Cardiac fibroblast (primary cell): ENCODE data around the gene OR1J2.

Experiments used
- DNase-seq, 2 donors: peaks; one replicate each; pipeline versions ENCODE4 v3.0.0 to v3.0.0-alpha.2; 2010; ENCODE audit warnings: low read depth in 2 of 2
- H3K4me3 ChIP-seq, 2 donors: replicated peaks in 1 of 2; 1 replicate in 1 of 2; 2 replicates in 1 of 2; pipeline ENCODE4 v1.5.1; 2011; ENCODE audit warnings: low read depth in 2 of 2, low read length in 2 of 2, mild to moderate bottlenecking in 2 of 2, moderate library complexity in 1 of 2
- CTCF ChIP-seq: IDR thresholded peaks from one replicate; pipeline ENCODE4 v1.5.1; 2011; ENCODE audit warnings: low read depth, mild to moderate bottlenecking, low read length, inconsistent platforms

OR1J2 gene

GRCh38 chr9:122510502-122510901, at the start of gene OR1J2:
TSS of gene OR1J2 (plus strand) at chr9:122510802. CDS start at chr9:122510802, 0 bp downstream.
- TF ChIP-seq CTCF: no peak
- no peak for DNase-seq

GRCh38 chr9:122463828-122464632, 46.6 kb upstream of the OR1J2 start:
- H3K4me3 ChIP-seq: peak overlapping the region in 1 of 2 donors; percentile 32
- peak; percentile 22 for TF ChIP-seq CTCF

More at GRCh38 chr9:122510502-122510901, at the start of gene OR1J2:
- H3K4me3 ChIP-seq: no peak within 1 kb of the TSS

GRCh38 chr9:122464633-122465567, 45.7 kb upstream of the OR1J2 start:
- H3K4me3 ChIP-seq: peak overlapping the region; percentile 0 to 32
- DNase-seq: peak; percentile 96 to 97
- peak; percentile 72 for TF ChIP-seq CTCF

More at GRCh38 chr9:122463828-122464632, 46.6 kb upstream of the OR1J2 start:
- DNase-seq: peak in 1 of 2 donors; percentile 19

GRCh38 chr9:122466456-122466855, 44.1 kb upstream of the OR1J2 start:
- H3K4me3 ChIP-seq: no peak overlapping the region
- DNase-seq: no peak
- TF ChIP-seq CTCF: no peak

- peak; percentile 62 to 68 for DNase-seq
- no peak overlapping the region for H3K4me3 ChIP-seq
- no peak for TF ChIP-seq CTCF
Measured at GRCh38 chr9:122468735-122469134, 41.9 kb upstream of the OR1J2 start.

GRCh38 chr9:122474561-122474960, 36.0 kb upstream of the OR1J2 start:
- no peak for DNase-seq
- H3K4me3 ChIP-seq: no peak overlapping the region
- TF ChIP-seq CTCF: no peak
